Fibroblast of skin of scalp (primary cell): ENCODE results near the gene SLC6A2.

ENCODE experiments used
- DNase-seq: peaks from one replicate; pipeline ENCODE4 v3.0.0-alpha.2; 2013

Gene SLC6A2

GRCh38 chr16:55647798-55648197, 8.0 kb upstream of the SLC6A2 start:
- DNase-seq: no peak

GRCh38 chr16:55651841-55652824, 3.7 kb upstream of the SLC6A2 start:
- no peak for DNase-seq

GRCh38 chr16:55653106-55653505, 2.7 kb upstream of the SLC6A2 start:
- no peak for DNase-seq

GRCh38 chr16:55655381-55655896, 349 bp upstream of the SLC6A2 start:
- DNase-seq: no peak

GRCh38 chr16:55656691-55657092, 904 bp downstream of the SLC6A2 start:
- DNase-seq: no peak

GRCh38 chr16:55657616-55658015, 1.8 kb downstream of the SLC6A2 start:
- no peak for DNase-seq

- DNase-seq: no peak
Measured at GRCh38 chr16:55658898-55659420, 3.2 kb downstream of the SLC6A2 start.

- no peak for DNase-seq
Measured at GRCh38 chr16:55660026-55660425, 4.2 kb downstream of the SLC6A2 start.

- DNase-seq: no peak
Measured at GRCh38 chr16:55660828-55661227, 5.0 kb downstream of the SLC6A2 start.

- DNase-seq: peak; percentile 66
Measured at GRCh38 chr16:55661941-55662643, 6.3 kb downstream of the SLC6A2 start.

GRCh38 chr16:55662644-55663031, 6.8 kb downstream of the SLC6A2 start:
- DNase-seq: peak; percentile 29

GRCh38 chr16:55663225-55663624, 7.4 kb downstream of the SLC6A2 start:
- DNase-seq: no peak

- DNase-seq: peak; percentile 70
Measured at GRCh38 chr16:55663765-55664677, 8.2 kb downstream of the SLC6A2 start.

- no peak for DNase-seq
Measured at GRCh38 chr16:55664786-55665407, 9.1 kb downstream of the SLC6A2 start.

GRCh38 chr16:55665511-55665910, 9.7 kb downstream of the SLC6A2 start:
- no peak for DNase-seq

GRCh38 chr16:55666012-55666411, 10.2 kb downstream of the SLC6A2 start:
- DNase-seq: no peak

- DNase-seq: no peak
Measured at GRCh38 chr16:55667753-55668152, 12.0 kb downstream of the SLC6A2 start.

GRCh38 chr16:55668340-55669281, 12.8 kb downstream of the SLC6A2 start:
- peak; percentile 36 for DNase-seq

- no peak for DNase-seq
Measured at GRCh38 chr16:55671206-55671973, 15.6 kb downstream of the SLC6A2 start.

GRCh38 chr16:55671974-55672280, 16.1 kb downstream of the SLC6A2 start:
- no peak for DNase-seq
